Measurements from ENCODE around the gene CLDN11.

DNA sequence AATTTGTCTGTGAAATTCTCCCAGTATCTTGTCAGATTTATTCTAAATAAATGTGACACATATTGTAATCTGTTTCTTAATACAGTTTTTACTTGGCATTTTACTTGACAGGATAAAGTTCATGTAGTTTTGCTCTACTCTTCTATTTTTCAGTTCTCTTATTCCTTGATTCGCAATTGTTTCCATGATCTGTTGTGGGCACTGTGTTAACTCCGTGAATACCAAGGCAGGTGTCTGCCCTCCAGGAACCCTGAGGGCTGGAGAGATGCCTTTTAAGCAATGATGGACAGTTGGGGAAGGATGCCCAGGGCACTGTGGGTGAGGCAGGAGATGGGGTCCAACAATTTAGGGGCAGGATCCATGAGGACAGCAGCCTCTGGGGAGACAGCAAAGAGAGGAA lies 3.1 kb downstream of the CLDN11 start:
- TF ChIP-seq, protein P1, sequence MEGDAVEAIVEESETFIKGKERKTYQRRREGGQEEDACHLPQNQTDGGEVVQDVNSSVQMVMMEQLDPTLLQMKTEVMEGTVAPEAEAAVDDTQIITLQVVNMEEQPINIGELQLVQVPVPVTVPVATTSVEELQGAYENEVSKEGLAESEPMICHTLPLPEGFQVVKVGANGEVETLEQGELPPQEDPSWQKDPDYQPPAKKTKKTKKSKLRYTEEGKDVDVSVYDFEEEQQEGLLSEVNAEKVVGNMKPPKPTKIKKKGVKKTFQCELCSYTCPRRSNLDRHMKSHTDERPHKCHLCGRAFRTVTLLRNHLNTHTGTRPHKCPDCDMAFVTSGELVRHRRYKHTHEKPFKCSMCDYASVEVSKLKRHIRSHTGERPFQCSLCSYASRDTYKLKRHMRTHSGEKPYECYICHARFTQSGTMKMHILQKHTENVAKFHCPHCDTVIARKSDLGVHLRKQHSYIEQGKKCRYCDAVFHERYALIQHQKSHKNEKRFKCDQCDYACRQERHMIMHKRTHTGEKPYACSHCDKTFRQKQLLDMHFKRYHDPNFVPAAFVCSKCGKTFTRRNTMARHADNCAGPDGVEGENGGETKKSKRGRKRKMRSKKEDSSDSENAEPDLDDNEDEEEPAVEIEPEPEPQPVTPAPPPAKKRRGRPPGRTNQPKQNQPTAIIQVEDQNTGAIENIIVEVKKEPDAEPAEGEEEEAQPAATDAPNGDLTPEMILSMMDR (IDR thresholded peaks at IDR 0.05): no peak
- no peak for TF ChIP-seq POLR2A (IDR thresholded peaks at IDR 0.05)

Data from right lobe of liver (tissue), 4 donors.